AG04450 (cell line): ENCODE data around the gene WSB1. TPM values are rescaled to one million over a fixed set of nuclear protein-coding genes. Genes with fewer than 3 reads are reported as not detected.

Experiments
- CTCF ChIA-PET: fragments of 300-600, 350-600 bp; formaldehyde crosslinking; extraction: SDS; loops from one replicate; lab custom pipeline; 2022; ENCODE audit warnings: antibody characterized with exemption, inconsistent platforms; lab: Charles Lee
- POLR2A ChIA-PET: fragments of 350-600 bp; formaldehyde crosslinking; extraction: SDS; loops from one replicate; lab custom pipeline; 2021; ENCODE audit warnings: antibody characterized with exemption, inconsistent platforms; lab: Yijun Ruan, JAX
- DNase-seq: peaks from one replicate; pipeline ENCODE4 v3.0.0-alpha.2; 2011; ENCODE audit warnings: low read depth, low spot score
- H3K27ac ChIP-seq: one replicate; pipeline ENCODE4 v1.5.1; 2012; ENCODE audit warnings: low read depth, low read length, control low read depth
- H3K27me3 ChIP-seq: one replicate; pipeline ENCODE4 v1.6.0; 2012; ENCODE audit warnings: low read length; ENCODE audit not compliant: control insufficient read depth, insufficient read depth
- H3K4me3 ChIP-seq: 2 replicates; pipeline ENCODE4 v1.5.1; 2011; ENCODE audit warnings: mild to moderate bottlenecking, low read depth, low read length, control low read depth
- H3K9me3 ChIP-seq: 2 replicates; pipeline ENCODE4 v1.5.1; 2012; ENCODE audit warnings: low read length; ENCODE audit not compliant: control insufficient read depth, insufficient read depth
- polyA plus RNA-seq: library from polyadenylated mRNA; depleted of rRNA; stranded (reverse); fragments of >200 nt; gene quantifications from 2 replicates; pipeline ENCODE4 v1.2.3, GENCODE V29; 2011
- TF ChIP-seq, protein P1 (sequence below): IDR thresholded peaks from 2 replicates; pipeline ENCODE4 v1.5.1; 2011; ENCODE audit warnings: low read depth, low read length, control low read depth, inconsistent platforms

Gene WSB1
- polyA plus RNA-seq, 1 experiment = 204 TPM

DNA sequence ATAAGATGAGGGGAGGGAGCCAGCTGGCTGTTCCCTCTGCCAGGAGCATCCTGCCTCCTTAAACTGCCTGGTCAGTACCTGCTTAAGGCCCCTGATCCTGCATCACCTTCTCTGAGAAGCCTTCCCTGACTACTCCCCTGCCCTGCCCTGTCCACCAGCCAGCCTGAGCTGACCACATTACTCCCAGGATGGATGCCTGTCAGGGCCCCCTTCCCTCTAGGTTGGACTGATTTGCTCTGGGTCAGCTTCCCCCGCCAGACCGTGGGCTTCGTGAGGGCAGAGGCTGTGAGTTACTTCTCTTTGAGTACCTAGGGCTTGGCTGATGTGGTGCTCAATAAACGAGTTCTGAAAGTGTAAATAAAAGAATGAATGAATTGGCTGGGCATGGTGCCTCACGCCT, 63.3 kb downstream of the WSB1 start:
- no peaks in the 10 kb centered on the region for H3K9me3 ChIP-seq
- no peak overlapping the region for H3K4me3 ChIP-seq
- H3K27ac ChIP-seq = no peak overlapping the region
- TF ChIP-seq, protein P1, sequence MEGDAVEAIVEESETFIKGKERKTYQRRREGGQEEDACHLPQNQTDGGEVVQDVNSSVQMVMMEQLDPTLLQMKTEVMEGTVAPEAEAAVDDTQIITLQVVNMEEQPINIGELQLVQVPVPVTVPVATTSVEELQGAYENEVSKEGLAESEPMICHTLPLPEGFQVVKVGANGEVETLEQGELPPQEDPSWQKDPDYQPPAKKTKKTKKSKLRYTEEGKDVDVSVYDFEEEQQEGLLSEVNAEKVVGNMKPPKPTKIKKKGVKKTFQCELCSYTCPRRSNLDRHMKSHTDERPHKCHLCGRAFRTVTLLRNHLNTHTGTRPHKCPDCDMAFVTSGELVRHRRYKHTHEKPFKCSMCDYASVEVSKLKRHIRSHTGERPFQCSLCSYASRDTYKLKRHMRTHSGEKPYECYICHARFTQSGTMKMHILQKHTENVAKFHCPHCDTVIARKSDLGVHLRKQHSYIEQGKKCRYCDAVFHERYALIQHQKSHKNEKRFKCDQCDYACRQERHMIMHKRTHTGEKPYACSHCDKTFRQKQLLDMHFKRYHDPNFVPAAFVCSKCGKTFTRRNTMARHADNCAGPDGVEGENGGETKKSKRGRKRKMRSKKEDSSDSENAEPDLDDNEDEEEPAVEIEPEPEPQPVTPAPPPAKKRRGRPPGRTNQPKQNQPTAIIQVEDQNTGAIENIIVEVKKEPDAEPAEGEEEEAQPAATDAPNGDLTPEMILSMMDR = no peak
- POLR2A ChIA-PET = no interaction called here
- no peak for DNase-seq
- H3K27me3 ChIP-seq = peaks cover 3% of the 10 kb centered on the region
- CTCF ChIA-PET = interaction anchor here (1.6 kb wide), 1 partner anchor 245 kb away, joined by 5 read pairs; no protein-coding TSS in a partner anchor

GRCh38 chr17:27360507-27360906, 66.6 kb downstream of the WSB1 start:
- H3K27ac ChIP-seq = no peak overlapping the region
- peaks cover 3% of the 10 kb centered on the region for H3K27me3 ChIP-seq
- H3K9me3 ChIP-seq = no peaks in the 10 kb centered on the region
- ChIA-PET CTCF (interaction anchor here (0.7 kb wide), 1 partner anchor 294 kb away, joined by 3 read pairs; no protein-coding TSS in a partner anchor), POLR2A (no interaction called here)
- TF ChIP-seq, protein P1 = no peak
- H3K4me3 ChIP-seq = no peak overlapping the region
- DNase-seq = no peak

DNA sequence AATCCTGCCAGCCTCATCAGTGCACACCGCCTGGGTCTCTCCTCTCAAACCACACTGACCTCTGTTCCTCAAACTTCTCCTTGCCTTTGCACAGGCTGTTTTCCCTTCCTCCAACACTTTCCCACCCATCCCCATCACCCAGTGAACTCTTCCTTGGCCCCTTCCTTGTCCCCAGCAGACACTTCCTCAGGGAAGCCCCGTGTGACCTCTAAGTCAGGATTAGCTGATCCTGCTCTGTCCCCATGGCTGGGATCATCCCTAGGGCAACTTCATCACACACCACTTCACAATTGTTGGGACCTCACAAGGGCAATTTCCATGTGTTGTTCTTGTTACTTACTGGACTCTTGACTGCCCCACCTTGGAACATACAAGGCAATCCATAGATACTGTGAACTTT, 67.8 kb downstream of the WSB1 start:
- CTCF ChIA-PET = interaction anchor here (1.6 kb wide), 1 partner anchor 8 kb away, joined by 10 read pairs; no protein-coding TSS in a partner anchor
- Histone ChIP-seq H3K9me3 (no peaks in the 10 kb centered on the region), H3K4me3 (no peak overlapping the region), H3K27ac (no peak overlapping the region), H3K27me3 (peaks cover 3% of the 10 kb centered on the region)
- POLR2A ChIA-PET = no interaction called here
- no peak for DNase-seq
- TF ChIP-seq, protein P1 = no peak

DNA sequence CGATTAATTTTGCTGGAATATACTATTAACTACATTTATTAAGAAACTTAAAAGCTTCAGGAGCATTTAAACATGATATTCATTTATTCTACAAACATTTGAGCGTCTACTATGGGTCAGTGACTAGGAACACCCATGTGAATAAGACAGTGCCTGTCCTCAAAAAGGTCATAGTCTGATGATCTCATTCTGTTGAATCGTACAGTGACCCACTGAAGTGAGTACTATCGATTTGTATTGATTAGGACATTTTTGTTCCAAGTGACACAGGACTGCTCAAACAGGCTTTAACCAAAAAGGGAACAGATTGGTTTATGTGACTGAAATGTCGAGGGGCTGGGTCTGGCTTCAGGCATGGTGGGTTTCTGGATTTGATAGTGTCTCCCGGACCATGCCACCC, 68.6 kb downstream of the WSB1 start:
- CTCF ChIA-PET = interaction anchor here (1.6 kb wide), 1 partner anchor 9 kb away, joined by 10 read pairs; no protein-coding TSS in a partner anchor
- no peak overlapping the region for H3K4me3 ChIP-seq

DNA sequence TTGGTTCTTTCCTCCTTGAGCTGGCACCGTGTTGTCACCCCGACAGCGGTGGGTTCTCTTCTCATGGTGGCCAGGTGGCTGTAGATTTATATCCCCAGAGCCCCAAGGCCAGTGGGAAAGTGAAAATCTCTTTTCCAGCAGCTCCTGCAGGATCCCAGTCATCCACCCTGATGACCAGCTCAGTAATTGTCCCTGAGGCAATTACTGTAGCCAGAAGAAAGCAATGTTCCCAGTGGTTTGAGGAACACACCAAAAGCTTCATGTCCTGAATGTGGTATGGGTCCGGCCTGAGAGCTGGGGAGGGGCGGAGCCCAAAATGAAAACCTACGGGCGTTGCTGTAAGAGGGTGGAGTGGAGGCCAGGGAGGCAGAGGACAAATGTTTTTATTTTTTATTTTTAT, 69.0 kb downstream of the WSB1 start:
- no peak for DNase-seq
- Histone ChIP-seq H3K27ac (no peak overlapping the region), H3K4me3 (no peak overlapping the region), H3K9me3 (no peaks in the 10 kb centered on the region), H3K27me3 (no peaks in the 10 kb centered on the region)
- ChIA-PET CTCF (interaction anchor here (0.6 to 1.6 kb wide), 3 partner anchors 9 to 247 kb away, joined by 3 to 10 read pairs (median 5); no protein-coding TSS in a partner anchor), POLR2A (no interaction called here)
- TF ChIP-seq, protein P1 = no peak

More for the DNA sequence above, 68.6 kb downstream of the WSB1 start:
- TF ChIP-seq, protein P1 = no peak
- no peak for DNase-seq
- H3K9me3 ChIP-seq = no peaks in the 10 kb centered on the region
- no peaks in the 10 kb centered on the region for H3K27me3 ChIP-seq
- POLR2A ChIA-PET = no interaction called here
- no peak overlapping the region for H3K27ac ChIP-seq
